Omental fat pad (tissue), 4 donors: Measurements from ENCODE around the gene RSPO3. TPM values are rescaled to one million over a fixed set of nuclear protein-coding genes. Genes with fewer than 3 reads are reported as not detected.

Source experiments
- ATAC-seq: fragments of 150-250 bp; one replicate; pipeline ENCODE4 v1.9.1; 2016; ENCODE audit warnings: mild to moderate bottlenecking, moderate library complexity; ENCODE audit not compliant: low FRiP score
- DNase-seq: peaks from one replicate; pipeline ENCODE4 v3.0.0-alpha.2; 2019; ENCODE audit warnings: low spot score
- total RNA-seq, 4 donors: library from RNA; depleted of rRNA; stranded (reverse); fragments of >200 nt; gene quantifications; one replicate each; pipeline ENCODE4 v1.1.0, GENCODE V29; 2016
- TF ChIP-seq, protein P1 (sequence below), 3 donors: fragments of 450-650 bp; IDR thresholded peaks; one replicate each; pipeline ENCODE4 v1.5.1; 2016 to 2017; ENCODE audit warnings: antibody characterized with exemption in 3 of 3, mild to moderate bottlenecking in 3 of 3, moderate library complexity in 2 of 3

RSPO3 gene
- total RNA-seq, 4 donors from 2014 or later = 21.5 to 40.1 (median 30.3) TPM

DNA sequence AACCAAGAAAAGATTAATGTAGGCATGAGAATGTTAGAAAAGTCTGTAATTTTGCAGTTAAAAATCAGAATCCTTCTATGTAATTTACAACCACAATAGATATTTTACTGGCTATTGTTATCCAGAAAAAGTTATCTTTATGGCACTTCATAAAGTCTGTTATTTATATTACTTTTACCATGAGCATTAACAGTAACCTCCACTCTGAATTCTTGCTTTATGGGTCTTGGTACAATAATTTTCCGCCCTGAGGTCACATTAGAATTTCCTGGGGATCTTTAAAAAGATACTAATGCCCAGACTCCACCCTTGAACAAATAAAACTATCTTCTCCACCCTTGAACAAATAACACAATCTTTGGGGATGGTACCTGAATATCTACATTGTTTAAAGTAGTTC lies 9.6 kb downstream of the RSPO3 start:
- no peak for DNase-seq
- ATAC-seq = no peak
- TF ChIP-seq, protein P1, sequence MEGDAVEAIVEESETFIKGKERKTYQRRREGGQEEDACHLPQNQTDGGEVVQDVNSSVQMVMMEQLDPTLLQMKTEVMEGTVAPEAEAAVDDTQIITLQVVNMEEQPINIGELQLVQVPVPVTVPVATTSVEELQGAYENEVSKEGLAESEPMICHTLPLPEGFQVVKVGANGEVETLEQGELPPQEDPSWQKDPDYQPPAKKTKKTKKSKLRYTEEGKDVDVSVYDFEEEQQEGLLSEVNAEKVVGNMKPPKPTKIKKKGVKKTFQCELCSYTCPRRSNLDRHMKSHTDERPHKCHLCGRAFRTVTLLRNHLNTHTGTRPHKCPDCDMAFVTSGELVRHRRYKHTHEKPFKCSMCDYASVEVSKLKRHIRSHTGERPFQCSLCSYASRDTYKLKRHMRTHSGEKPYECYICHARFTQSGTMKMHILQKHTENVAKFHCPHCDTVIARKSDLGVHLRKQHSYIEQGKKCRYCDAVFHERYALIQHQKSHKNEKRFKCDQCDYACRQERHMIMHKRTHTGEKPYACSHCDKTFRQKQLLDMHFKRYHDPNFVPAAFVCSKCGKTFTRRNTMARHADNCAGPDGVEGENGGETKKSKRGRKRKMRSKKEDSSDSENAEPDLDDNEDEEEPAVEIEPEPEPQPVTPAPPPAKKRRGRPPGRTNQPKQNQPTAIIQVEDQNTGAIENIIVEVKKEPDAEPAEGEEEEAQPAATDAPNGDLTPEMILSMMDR (IDR thresholded peaks at IDR 0.05) = no peak

DNA sequence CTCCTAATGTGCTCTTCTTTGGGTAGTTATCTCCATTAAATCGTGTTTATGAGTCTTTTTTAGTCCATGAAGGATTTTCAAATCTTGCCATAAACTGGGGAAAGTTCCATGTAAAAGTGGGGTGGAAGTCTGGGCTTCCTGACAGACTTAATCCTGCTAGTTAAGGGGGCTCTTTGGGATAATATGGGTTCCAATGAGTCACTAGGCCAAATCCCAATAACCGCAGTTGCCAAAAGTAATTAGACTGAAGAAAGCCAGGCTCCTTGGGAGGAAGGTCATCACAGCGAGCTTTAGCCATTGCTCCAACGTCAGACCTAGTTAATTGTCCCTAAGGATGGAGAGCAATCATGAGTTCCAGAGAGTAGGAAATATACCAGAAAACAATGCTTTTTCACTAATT lies 10.8 kb downstream of the RSPO3 start:
- TF ChIP-seq, protein P1 (IDR thresholded peaks at IDR 0.05) = no peak
- DNase-seq (no peak), ATAC-seq (no peak)

DNA sequence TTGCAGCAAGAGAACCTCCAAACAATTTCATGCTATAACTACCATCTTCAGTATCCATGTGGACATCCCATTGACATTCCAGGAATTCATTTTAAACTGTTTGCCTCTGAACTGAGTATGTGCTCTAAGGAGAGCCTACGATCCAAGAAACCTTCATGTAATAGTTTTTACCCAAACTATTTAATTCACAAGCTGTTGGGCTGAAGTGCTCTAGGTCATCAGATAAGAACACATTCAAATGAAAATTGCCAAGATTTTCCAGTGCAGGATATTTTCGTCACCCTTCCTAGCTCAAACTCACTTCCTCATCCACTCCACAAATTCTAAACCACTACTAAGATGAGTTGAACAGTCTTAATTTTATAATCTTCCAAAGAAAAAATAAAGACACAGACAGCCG lies 12.8 kb downstream of the RSPO3 start:
- TF ChIP-seq, protein P1 (IDR thresholded peaks at IDR 0.05) = no peak
- ATAC-seq = no peak

DNA sequence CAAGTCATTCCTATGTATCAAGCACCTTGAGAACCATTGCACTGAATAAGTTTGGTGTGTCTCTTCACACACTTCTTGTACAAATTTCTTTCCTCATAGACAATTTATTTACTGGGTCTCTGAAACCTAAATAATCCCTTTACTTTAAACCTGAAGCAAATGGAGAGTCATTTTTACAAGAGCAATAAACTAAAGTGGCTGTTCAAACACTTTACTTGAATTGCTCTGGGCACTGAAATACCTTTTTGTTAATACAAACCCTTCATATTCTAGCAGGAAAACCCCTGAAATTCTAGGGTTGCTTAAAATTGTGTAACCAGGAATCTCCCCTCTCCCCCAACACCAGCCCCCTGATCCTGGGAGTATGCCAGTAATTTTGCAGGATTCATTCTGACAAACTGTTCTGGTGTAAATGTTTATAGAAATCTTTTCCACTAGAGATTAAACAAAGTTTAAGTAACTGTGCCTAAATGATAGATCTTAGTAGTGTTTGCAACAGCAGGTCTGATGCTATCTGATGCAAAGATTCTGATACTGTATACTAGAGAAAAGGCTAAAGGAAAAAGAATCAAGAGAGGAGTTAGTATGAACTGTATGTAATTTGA lies 13.4 kb downstream of the RSPO3 start:
- no peak for DNase-seq
- TF ChIP-seq, protein P1 (IDR thresholded peaks at IDR 0.05) = no peak
- ATAC-seq = no peak

More for the DNA sequence above, 12.8 kb downstream of the RSPO3 start:
- DNase-seq = no peak

DNA sequence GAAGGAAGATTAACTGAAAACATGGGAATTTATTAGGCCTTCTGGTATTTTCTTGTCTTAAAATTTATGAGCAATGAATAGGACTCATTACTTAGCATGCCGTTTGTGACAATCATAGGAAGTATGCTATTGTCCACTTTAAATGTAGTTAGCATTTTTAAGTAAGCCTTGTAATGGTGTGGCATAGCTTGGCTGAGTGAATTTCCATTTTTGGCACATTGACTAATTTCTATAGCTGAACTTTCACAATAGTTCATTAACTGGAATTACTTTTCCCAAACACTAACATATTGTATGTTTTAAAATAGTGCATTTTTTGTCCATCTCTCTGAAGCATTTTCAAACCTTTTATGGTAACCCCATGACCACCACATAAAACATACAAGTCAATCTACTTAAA lies 15.7 kb downstream of the RSPO3 start:
- TF ChIP-seq, protein P1 (IDR thresholded peaks at IDR 0.05) = no peak
- DNase-seq (no peak), ATAC-seq (no peak)

DNA sequence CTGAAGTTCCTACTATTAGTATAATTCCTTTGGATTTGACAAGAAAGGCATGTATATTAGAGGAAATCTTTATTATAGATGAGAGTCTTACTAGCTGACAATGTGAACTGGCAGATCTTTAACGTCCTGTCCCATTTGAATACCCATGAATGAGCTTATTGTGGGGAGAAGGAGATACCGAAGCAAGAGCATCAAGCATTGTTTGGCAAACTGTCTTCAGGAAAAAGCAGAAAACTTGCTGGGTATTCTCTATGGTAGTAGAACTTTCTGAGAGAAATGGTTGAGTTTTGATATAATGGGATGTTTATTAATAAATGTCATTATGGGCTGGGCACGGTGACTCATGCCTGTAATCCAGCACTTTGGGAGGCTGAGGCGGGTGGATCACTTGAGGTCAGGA lies 18.3 kb downstream of the RSPO3 start:
- ATAC-seq = no peak
- TF ChIP-seq, protein P1 (IDR thresholded peaks at IDR 0.05) = no peak
- no peak for DNase-seq

DNA sequence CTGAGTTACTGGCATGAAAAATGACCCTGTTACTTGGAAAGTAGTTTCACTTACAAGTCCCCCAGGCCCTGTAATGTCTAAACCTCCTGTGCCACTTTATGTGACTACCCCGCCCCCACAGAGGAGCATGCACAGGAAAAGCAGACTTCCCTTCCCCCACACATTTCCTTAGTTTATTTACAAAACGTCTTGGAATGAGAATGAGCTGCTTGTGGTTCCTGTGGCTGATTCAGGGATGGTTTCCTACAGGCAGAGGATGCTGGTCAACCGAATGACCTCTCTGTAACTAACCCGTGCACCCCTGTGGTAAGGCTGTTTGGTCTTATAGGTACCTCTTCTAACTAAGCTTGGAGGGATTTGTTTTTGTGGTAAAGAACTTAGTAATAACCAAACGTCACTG lies 28.5 kb downstream of the RSPO3 start:
- TF ChIP-seq, protein P1 (IDR thresholded peaks at IDR 0.05) = no peak
- ATAC-seq = no peak

More for the DNA sequence above, 28.5 kb downstream of the RSPO3 start:
- no peak for DNase-seq
